GM12878 (cell line): ENCODE data around the gene GALR3. TPM values are rescaled to one million over a fixed set of nuclear protein-coding genes. Genes with fewer than 3 reads are reported as not detected.

Experiments used
- ATAC-seq: fragments of 200-7000 bp; cut with Tn5 transposase; 3 replicates; pipeline ENCODE4 v1.9.1; 2020; ENCODE audit warnings: mild to moderate bottlenecking, moderate library complexity
- BruUV-seq: library from RNA; stranded (reverse); fragments of 400-500 nt; replicated peaks from 2 replicates; lab custom pipeline; 2021; lab: Mats Ljungman, UMichigan
- CTCF ChIA-PET: fragments of 300-600 bp; sonication (Branson Sonifier 250); formaldehyde crosslinking; extraction: SDS; loops from one replicate; lab custom pipeline; 2021; ENCODE audit warnings: inconsistent platforms; lab: Yijun Ruan, JAX
- POLR2A ChIA-PET: fragments of 350-600 bp; formaldehyde crosslinking; extraction: SDS; loops from one replicate; lab custom pipeline; 2021; ENCODE audit warnings: inconsistent platforms; lab: Charles Lee
- RAD21 ChIA-PET: fragments of 300-600 bp; sonication (Branson Sonifier 250); formaldehyde crosslinking; loops from one replicate; lab custom pipeline; 2023; ENCODE audit warnings: antibody characterized with exemption; ENCODE audit not compliant: unreplicated experiment; lab: Charles Lee
- SMC1A ChIA-PET: fragments of 300-600 bp; sonication (Branson Sonifier 250); formaldehyde crosslinking; loops from one replicate; lab custom pipeline; 2023; ENCODE audit not compliant: unreplicated experiment, uncharacterized antibody; lab: Charles Lee
- DNase-seq: peaks from one replicate; pipeline ENCODE4 v3.0.0-alpha.2; 2011; ENCODE audit warnings: low read depth, low spot score
- FAIRE-seq: peaks from 3 replicates; lab custom pipeline; 2011; peaks lifted over from hg19 to GRCh38; lab: Jason Lieb, UNC
- H2AFZ ChIP-seq: 2 replicates; pipeline ENCODE4 v1.6.0; 2011; ENCODE audit warnings: low read depth, low read length, control low read depth; ENCODE audit not compliant: control insufficient read depth
- H3K27ac ChIP-seq: 2 replicates; pipeline ENCODE4 v1.5.1; 2011; ENCODE audit warnings: control low read depth; ENCODE audit not compliant: control insufficient read depth, insufficient read depth
- H3K27me3 ChIP-seq, 2 experiments: replicated peaks in 1 of 2; 2 replicates each; pipeline versions ENCODE4 v1.6.0 to v1.6.1; 2011; ENCODE audit warnings: low read length in 1 of 2; ENCODE audit not compliant: control insufficient read depth in 2 of 2, insufficient read depth in 2 of 2
- H3K36me3 ChIP-seq, 2 experiments: 2 replicates each; pipeline ENCODE4 v1.5.1; 2011; ENCODE audit warnings: low read length in 1 of 2; ENCODE audit not compliant: control insufficient read depth in 2 of 2, insufficient read depth in 2 of 2
- H3K4me1 ChIP-seq: 2 replicates; pipeline ENCODE4 v1.6.1; 2011; ENCODE audit warnings: mild to moderate bottlenecking, low read length, moderate library complexity, mixed read lengths; ENCODE audit not compliant: control insufficient read depth, insufficient read depth
- H3K4me2 ChIP-seq: 2 replicates; pipeline ENCODE4 v1.6.0; 2011; ENCODE audit warnings: control low read depth; ENCODE audit not compliant: control insufficient read depth, insufficient read depth
- H3K4me3 ChIP-seq: fragments of 200-600 bp; sonication (generic); 2 replicates; pipeline ENCODE4 v1.5.1; 2016
- H3K79me2 ChIP-seq: 2 replicates; pipeline ENCODE4 v1.6.0; 2011; ENCODE audit warnings: low read length; ENCODE audit not compliant: control insufficient read depth, insufficient read depth
- H3K9ac ChIP-seq: 2 replicates; pipeline ENCODE4 v1.8.0; 2011; ENCODE audit warnings: low read length, control low read depth, mixed read lengths; ENCODE audit not compliant: control insufficient read depth, insufficient read depth
- H3K9me3 ChIP-seq: replicated peaks from 3 replicates; pipeline ENCODE4 v1.5.1; 2011; ENCODE audit warnings: mild to moderate bottlenecking, low read length; ENCODE audit not compliant: control insufficient read depth, insufficient read depth
- H4K20me1 ChIP-seq: 2 replicates; pipeline ENCODE4 v1.6.0; 2011; ENCODE audit not compliant: control insufficient read depth, insufficient read depth
- E4F1 ChIP-seq: fragments of 450-650 bp; IDR thresholded peaks from 2 replicates; pipeline ENCODE4 v1.6.1; 2018; ENCODE audit warnings: borderline replicate concordance, mild to moderate bottlenecking; ENCODE audit not compliant: partially characterized antibody
- HDAC6 ChIP-seq: fragments of 200-600 bp; sonication (generic); IDR thresholded peaks from one replicate; pipeline ENCODE4 v1.8.0; 2017; ENCODE audit warnings: antibody characterized with exemption; ENCODE audit not compliant: unreplicated experiment
- KAT2A ChIP-seq: conservative IDR thresholded peaks from 2 replicates; pipeline ENCODE4 v1.6.1; 2011; ENCODE audit warnings: low read depth, low read length; ENCODE audit not compliant: control insufficient read depth
- MEF2A ChIP-seq: IDR thresholded peaks from 2 replicates; pipeline ENCODE4 v1.6.1; 2011; ENCODE audit warnings: low read depth, mild to moderate bottlenecking, low read length, moderate library complexity; ENCODE audit not compliant: insufficient read depth
- NFYA ChIP-seq: IDR thresholded peaks from 2 replicates; pipeline ENCODE4 v1.6.1; 2011; ENCODE audit warnings: low read depth, mild to moderate bottlenecking, low read length, improper control_type of control experiment, borderline replicate concordance
- ZNF687 ChIP-seq: fragments of 450-650 bp; IDR thresholded peaks from 2 replicates; pipeline ENCODE4 v1.6.1; 2017; ENCODE audit warnings: mild to moderate bottlenecking, moderate library complexity
- WGBS: methylation state at CpG from one replicate; pipeline ENCODE4 v1.1.6; 2016; ENCODE audit warnings: low lambda C conversion rate; ENCODE audit not compliant: insufficient replicate concordance, insufficient coverage; ENCODE audit errors: missing lambda C conversion rate; 5-methylcytosine and 5-hydroxymethylcytosine counted together
- in situ Hi-C: fragments of 300-500 bp; cut with MboI; formaldehyde crosslinking; loops from 9 replicates; pipeline ENCODE4 v1.14.3; 2018; ENCODE audit warnings: mixed read lengths
- intact Hi-C: fragments of 100-400 bp; cut with micrococcal nuclease; formaldehyde crosslinking; loops from one replicate; pipeline ENCODE4 v1.14.2; 2022; ENCODE audit not compliant: unreplicated experiment
- polyA plus RNA-seq, 11 experiments: library from polyadenylated mRNA; depleted of rRNA in 4 of 11; unstranded in 6 of 11; stranded (reverse) in 5 of 11; fragments of >200 nt; fragmentation: Nextera tagmentation in 4 of 11; fragmentation: Illumina TruSeq in 1 of 11; extraction: Ambion mirVana in 4 of 11; extraction: Trizol in 1 of 11; gene quantifications; 1 replicate in 1 of 11; 2 replicates in 10 of 11; pipeline versions ENCODE4 v1.2.1 to v1.2.3, GENCODE V29; 2011 to 2016; ENCODE audit warnings: inconsistent platforms in 2 of 11, missing spikeins in 2 of 11, low read depth in 1 of 11
- total RNA-seq, 4 experiments: library from RNA; depleted of rRNA in 3 of 4; stranded (reverse); fragments of >200 nt in 3 of 4; fragmentation: Illumina TruSeq in 1 of 4; extraction: Trizol in 1 of 4; gene quantifications; 2 replicates each; pipeline versions ENCODE4 v1.2.1 to v1.2.3, GENCODE V29; 2013 to 2021
- TF ChIP-seq, protein P1 (sequence below): IDR thresholded peaks from 2 replicates; pipeline ENCODE4 v1.6.1; 2011; ENCODE audit warnings: low read depth, mild to moderate bottlenecking, low read length, moderate library complexity, borderline replicate concordance; ENCODE audit errors: extremely low read depth

GALR3 gene
- total and polyA plus RNA-seq, 10 of the 15 experiments (the other 5 are each of a cell fraction or from before 2014, with no cell fraction given), result not detected

GRCh38 chr22:37824674-37825641 is 1.8 kb downstream of the GALR3 start:
- H3K4me2 ChIP-seq, result no peak overlapping the region
- no peak overlapping the region for H3K9ac ChIP-seq
- H3K27me3 ChIP-seq, result no peaks in the 10 kb centered on the region
- H3K9me3 ChIP-seq, result no peaks in the 10 kb centered on the region
- no peak for ATAC-seq
- no peak for DNase-seq
- CTCF ChIA-PET, result no interaction called here
- TF ChIP-seq HDAC6, result peak; percentile 99
- no peak for TF ChIP-seq KAT2A
- POLR2A ChIA-PET, result interaction anchor here (0.6 to 0.7 kb wide), 2 partner anchors 10 to 867 kb away, joined by 4 to 7 read pairs; no protein-coding TSS in a partner anchor
- no peak overlapping the region for H3K27ac ChIP-seq
- no peaks in the 10 kb centered on the region for H3K79me2 ChIP-seq
- RAD21 ChIA-PET, result no interaction called here
- no TSS peak for BruUV-seq
- H3K36me3 ChIP-seq, result peaks cover 0 to 2% of the 10 kb centered on the region in 2 experiments; a peak in 3 of 4 replicates
- intact Hi-C loops (no loop called here), in situ Hi-C loops (no loop called here)
- SMC1A ChIA-PET, result no interaction called here
- H2AFZ ChIP-seq, result no peak overlapping the region
- H4K20me1 ChIP-seq, result no peaks in the 10 kb centered on the region
- WGBS, result 17% methylated on average over 114 of the region's 135 CpGs
- no peak for FAIRE-seq
- no peaks in the 10 kb centered on the region for H3K4me1 ChIP-seq
- no peak overlapping the region for H3K4me3 ChIP-seq

DNA sequence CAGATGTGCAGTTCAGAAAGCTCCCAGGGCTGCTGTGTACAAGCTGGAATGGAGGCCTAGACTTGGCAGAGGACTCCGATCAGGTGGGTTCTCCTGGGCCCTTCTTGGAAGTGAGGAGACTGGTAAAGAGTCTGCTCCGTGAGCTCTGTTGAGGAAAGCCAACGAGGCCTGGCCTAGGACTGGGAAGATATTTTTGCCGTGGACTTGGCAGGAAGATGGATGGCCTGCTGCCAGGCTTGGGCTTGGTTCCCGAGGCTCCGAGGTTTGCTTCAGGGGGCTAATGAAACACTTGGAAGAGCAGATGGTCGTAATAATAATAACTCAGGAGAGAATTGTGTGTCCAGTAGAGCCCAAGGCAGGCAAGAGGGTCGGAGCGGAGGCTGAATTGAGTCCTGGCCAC is 3.9 kb downstream of the GALR3 start:
- no peak overlapping the region for H3K4me2 ChIP-seq
- FAIRE-seq (no peak), ATAC-seq (no peak), DNase-seq (no peak)
- no peaks in the 10 kb centered on the region for H3K27me3 ChIP-seq
- intact Hi-C loops, result no loop called here
- ChIA-PET POLR2A (no interaction called here), CTCF (interaction anchor here (0.7 kb wide), 1 partner anchor 271 kb away, joined by 3 read pairs; no protein-coding TSS in a partner anchor), SMC1A (no interaction called here), RAD21 (no interaction called here)
- H3K4me1 ChIP-seq, result no peaks in the 10 kb centered on the region
- H3K36me3 ChIP-seq, result peaks cover 9 to 10% of the 10 kb centered on the region in 2 experiments; a peak in 3 of 4 replicates
- in situ Hi-C loops, result no loop called here
- WGBS, result 91% methylated on average over 9 of the region's 9 CpGs
- no peak overlapping the region for H3K9ac ChIP-seq
- no peaks in the 10 kb centered on the region for H4K20me1 ChIP-seq
- H3K4me3 ChIP-seq, result no peak overlapping the region
- H3K27ac ChIP-seq, result no peak overlapping the region
- H3K79me2 ChIP-seq, result no peaks in the 10 kb centered on the region
- H2AFZ ChIP-seq, result no peak overlapping the region
- BruUV-seq, result no TSS peak
- H3K9me3 ChIP-seq, result no peaks in the 10 kb centered on the region
- TF ChIP-seq ZNF687 (no peak), NFYA (no peak), E4F1 (no peak), MEF2A (no peak)
- TF ChIP-seq, protein P1, sequence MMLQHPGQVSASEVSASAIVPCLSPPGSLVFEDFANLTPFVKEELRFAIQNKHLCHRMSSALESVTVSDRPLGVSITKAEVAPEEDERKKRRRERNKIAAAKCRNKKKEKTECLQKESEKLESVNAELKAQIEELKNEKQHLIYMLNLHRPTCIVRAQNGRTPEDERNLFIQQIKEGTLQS, result no peak
